Measurements from ENCODE around the gene C10orf71.
A peak's percentile ranks its signal among the peaks of the same experiment; 100 is the strongest.

C10orf71 gene

GRCh38 chr10:49298983-49299815, at the start of gene C10orf71:
TSS of gene C10orf71 (plus strand) at chr10:49299170. CDS start at chr10:49322546, 23,376 bp downstream.
- DNase-seq: no peak

GRCh38 chr10:49252313-49253034, 46.5 kb upstream of the C10orf71 start:
- DNase-seq: no peak
- in situ Hi-C loops (cut with MboI; ENCODE audit: low pct_unique_long_range_greater_than_20kb, low sequenced_read_pairs): no loop called here

More at GRCh38 chr10:49298983-49299815, at the start of gene C10orf71:
- in situ Hi-C loops (cut with MboI; ENCODE audit: low pct_unique_long_range_greater_than_20kb, low sequenced_read_pairs): no loop called here

- DNase-seq: no peak
- in situ Hi-C loops (cut with MboI; ENCODE audit: low pct_unique_long_range_greater_than_20kb, low sequenced_read_pairs): no loop called here
Measured at GRCh38 chr10:49253340-49253906, 45.5 kb upstream of the C10orf71 start.

- no peak for DNase-seq
- in situ Hi-C loops (cut with MboI; ENCODE audit: low pct_unique_long_range_greater_than_20kb, low sequenced_read_pairs): no loop called here
Measured at GRCh38 chr10:49254150-49254549, 44.8 kb upstream of the C10orf71 start.

GRCh38 chr10:49254556-49255318, 44.2 kb upstream of the C10orf71 start:
- DNase-seq: peak; percentile 66
- in situ Hi-C loops (cut with MboI; ENCODE audit: low pct_unique_long_range_greater_than_20kb, low sequenced_read_pairs): no loop called here

- in situ Hi-C loops (cut with MboI; ENCODE audit: low pct_unique_long_range_greater_than_20kb, low sequenced_read_pairs): no loop called here
Measured at GRCh38 chr10:49255883-49256282, 43.1 kb upstream of the C10orf71 start.

GRCh38 chr10:49257154-49257553, 41.8 kb upstream of the C10orf71 start:
- in situ Hi-C loops (cut with MboI; ENCODE audit: low pct_unique_long_range_greater_than_20kb, low sequenced_read_pairs): no loop called here
- DNase-seq: peak; percentile 73

More at GRCh38 chr10:49255883-49256282, 43.1 kb upstream of the C10orf71 start:
- no peak for DNase-seq

GRCh38 chr10:49257626-49258349, 41.2 kb upstream of the C10orf71 start:
- no peak for DNase-seq
- in situ Hi-C loops (cut with MboI; ENCODE audit: low pct_unique_long_range_greater_than_20kb, low sequenced_read_pairs): no loop called here

- no peak for DNase-seq
- in situ Hi-C loops (cut with MboI; ENCODE audit: low pct_unique_long_range_greater_than_20kb, low sequenced_read_pairs): no loop called here
Measured at GRCh38 chr10:49258350-49258683, 40.7 kb upstream of the C10orf71 start.

- in situ Hi-C loops (cut with MboI; ENCODE audit: low pct_unique_long_range_greater_than_20kb, low sequenced_read_pairs): no loop called here
- no peak for DNase-seq
Measured at GRCh38 chr10:49260644-49261296, 38.2 kb upstream of the C10orf71 start.

- in situ Hi-C loops (cut with MboI; ENCODE audit: low pct_unique_long_range_greater_than_20kb, low sequenced_read_pairs): no loop called here
- DNase-seq: no peak
Measured at GRCh38 chr10:49263591-49263990, 35.4 kb upstream of the C10orf71 start.

GRCh38 chr10:49264177-49264677, 34.7 kb upstream of the C10orf71 start:
- in situ Hi-C loops (cut with MboI; ENCODE audit: low pct_unique_long_range_greater_than_20kb, low sequenced_read_pairs): no loop called here
- no peak for DNase-seq

- no peak for DNase-seq
- in situ Hi-C loops (cut with MboI; ENCODE audit: low pct_unique_long_range_greater_than_20kb, low sequenced_read_pairs): no loop called here
Measured at GRCh38 chr10:49265885-49266284, 33.1 kb upstream of the C10orf71 start.

- no peak for DNase-seq
- in situ Hi-C loops (cut with MboI; ENCODE audit: low pct_unique_long_range_greater_than_20kb, low sequenced_read_pairs): no loop called here
Measured at GRCh38 chr10:49268185-49268584, 30.8 kb upstream of the C10orf71 start.

GRCh38 chr10:49269523-49269922, 29.4 kb upstream of the C10orf71 start:
- DNase-seq: no peak
- in situ Hi-C loops (cut with MboI; ENCODE audit: low pct_unique_long_range_greater_than_20kb, low sequenced_read_pairs): no loop called here

- no peak for DNase-seq
- in situ Hi-C loops (cut with MboI; ENCODE audit: low pct_unique_long_range_greater_than_20kb, low sequenced_read_pairs): no loop called here
Measured at GRCh38 chr10:49270565-49270964, 28.4 kb upstream of the C10orf71 start.

GRCh38 chr10:49271346-49271745, 27.6 kb upstream of the C10orf71 start:
- no peak for DNase-seq
- in situ Hi-C loops (cut with MboI; ENCODE audit: low pct_unique_long_range_greater_than_20kb, low sequenced_read_pairs): no loop called here

All from KBM-7 (cell line).